Esophagus squamous epithelium (tissue), 4 donors: Measurements from ENCODE around the gene CD2.
"Not testable (repeated sequence)": the region's sequence is repeated elsewhere in the genome, so short reads cannot be mapped to it uniquely, and the experiment has no call there.

ENCODE experiments used
- POLR2A ChIP-seq, 4 donors: fragments of 450-650 bp; IDR thresholded peaks; one replicate each; pipeline ENCODE4 v1.6.1; 2017; ENCODE audit warnings: antibody characterized with exemption in 4 of 4, mild to moderate bottlenecking in 4 of 4, moderate library complexity in 3 of 4
- TF ChIP-seq, protein P1 (sequence below), 6 experiments: fragments of 450-650 bp in 4 of 6; fragments of 200-600 bp in 2 of 6; sonication (generic) in 2 of 6; IDR thresholded peaks; one replicate each; pipeline ENCODE4 v1.5.1; 2016 to 2019; ENCODE audit warnings: antibody characterized with exemption in 6 of 6, mild to moderate bottlenecking in 4 of 6, moderate library complexity in 4 of 6

GRCh38 chr1:116756092-116756491 is 1.9 kb downstream of the CD2 start:
- TF ChIP-seq, protein P1, sequence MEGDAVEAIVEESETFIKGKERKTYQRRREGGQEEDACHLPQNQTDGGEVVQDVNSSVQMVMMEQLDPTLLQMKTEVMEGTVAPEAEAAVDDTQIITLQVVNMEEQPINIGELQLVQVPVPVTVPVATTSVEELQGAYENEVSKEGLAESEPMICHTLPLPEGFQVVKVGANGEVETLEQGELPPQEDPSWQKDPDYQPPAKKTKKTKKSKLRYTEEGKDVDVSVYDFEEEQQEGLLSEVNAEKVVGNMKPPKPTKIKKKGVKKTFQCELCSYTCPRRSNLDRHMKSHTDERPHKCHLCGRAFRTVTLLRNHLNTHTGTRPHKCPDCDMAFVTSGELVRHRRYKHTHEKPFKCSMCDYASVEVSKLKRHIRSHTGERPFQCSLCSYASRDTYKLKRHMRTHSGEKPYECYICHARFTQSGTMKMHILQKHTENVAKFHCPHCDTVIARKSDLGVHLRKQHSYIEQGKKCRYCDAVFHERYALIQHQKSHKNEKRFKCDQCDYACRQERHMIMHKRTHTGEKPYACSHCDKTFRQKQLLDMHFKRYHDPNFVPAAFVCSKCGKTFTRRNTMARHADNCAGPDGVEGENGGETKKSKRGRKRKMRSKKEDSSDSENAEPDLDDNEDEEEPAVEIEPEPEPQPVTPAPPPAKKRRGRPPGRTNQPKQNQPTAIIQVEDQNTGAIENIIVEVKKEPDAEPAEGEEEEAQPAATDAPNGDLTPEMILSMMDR (IDR thresholded peaks at IDR 0.05) = not testable (repeated sequence)
- not testable (repeated sequence) for TF ChIP-seq POLR2A (IDR thresholded peaks at IDR 0.05)
